ENCODE data around the gene LRRC51. TPM values are rescaled to one million over a fixed set of nuclear protein-coding genes. Genes with fewer than 3 reads are reported as not detected.
"Not testable (repeated sequence)": the region's sequence is repeated elsewhere in the genome, so short reads cannot be mapped to it uniquely, and the experiment has no call there.

LRRC51 gene
- total RNA-seq, 1 donor from 2014 or later, result 7.6 TPM

DNA sequence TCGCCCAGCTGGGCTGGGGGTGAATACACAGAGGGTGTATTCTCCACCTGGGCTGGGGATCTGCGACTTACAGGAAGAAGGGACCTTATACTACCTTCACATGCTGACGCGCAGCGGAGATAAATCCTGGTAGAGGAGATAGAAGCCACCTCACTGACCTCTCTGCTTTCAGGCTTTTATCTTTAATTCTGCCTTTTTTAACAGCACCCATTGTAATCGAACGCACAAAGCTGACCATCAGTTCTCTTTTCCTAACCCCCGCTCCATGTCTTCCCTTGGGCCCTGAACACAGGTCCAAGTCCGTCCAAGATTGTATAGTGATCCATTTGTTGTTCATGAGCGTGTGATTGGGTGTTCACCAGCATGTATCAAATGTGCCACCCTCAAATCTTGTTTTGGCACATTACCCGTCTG lies 23.1 kb downstream of the LRRC51 start:
- no peak for ATAC-seq
- no peak for DNase-seq (ENCODE audit: low spot score)

GRCh38 chr11:72105888-72106287 lies 25.2 kb downstream of the LRRC51 start, which contains the start of gene TOMT:
Gene TOMT (plus strand): TSS chr11:72105924. CDS start chr11:72105952, 28 bp downstream.
- ATAC-seq, result no peak
- DNase-seq (ENCODE audit: low spot score), result no peak

- no peak for ATAC-seq
Measured at GRCh38 chr11:72111300-72112142, 30.9 kb downstream of the LRRC51 start.

DNA sequence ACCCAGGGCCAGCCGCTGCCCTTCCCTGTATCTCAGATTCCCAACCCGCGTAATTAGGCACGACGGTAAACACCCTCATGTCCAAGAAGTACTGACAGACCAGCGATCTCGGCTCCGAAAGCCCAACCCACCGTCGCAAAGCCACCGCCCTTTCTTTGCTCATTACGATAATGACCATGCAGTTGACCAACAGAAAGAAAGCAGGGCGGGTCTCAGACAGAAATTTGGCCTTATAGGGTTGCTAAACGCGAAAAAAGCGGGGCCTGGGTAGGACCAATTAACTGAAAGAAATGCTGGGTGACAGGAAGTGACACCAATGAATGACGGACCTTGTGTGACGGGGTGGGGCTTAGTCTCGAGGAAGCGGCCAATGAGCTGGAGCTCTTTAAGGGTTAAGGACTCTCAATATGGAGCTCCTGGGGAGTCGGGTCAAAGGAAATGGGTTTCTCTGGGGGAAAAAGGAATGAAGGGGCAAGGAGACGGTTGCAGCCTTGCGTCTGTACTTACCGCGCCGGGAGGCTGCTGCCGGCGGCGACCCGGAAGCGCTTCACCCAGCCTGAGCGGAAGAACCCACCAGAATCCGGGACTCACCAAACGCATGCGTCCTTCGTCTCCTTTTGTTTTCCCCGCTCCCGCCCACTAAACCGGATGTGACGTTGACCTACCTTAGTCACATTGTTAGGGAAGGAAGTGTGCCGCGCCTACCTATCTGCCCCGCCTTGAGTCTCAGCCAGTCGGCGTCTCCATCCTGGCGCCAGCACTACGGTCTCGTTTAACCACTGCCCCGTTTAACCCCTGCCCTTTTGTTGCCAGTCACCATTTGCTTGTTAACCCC lies 31.7 kb downstream of the LRRC51 start, which contains the start of gene ANAPC15:
TSS of gene ANAPC15 (minus strand) at position 553 of the 835 bp plus-strand sequence. CDS start 1,419 bp downstream, outside the sequence.
- DNase-seq (ENCODE audit: low spot score), result peak; percentile 99
- ATAC-seq, result peak; percentile 91

More at GRCh38 chr11:72111300-72112142, 30.9 kb downstream of the LRRC51 start:
- no peak for DNase-seq (ENCODE audit: low spot score)

- DNase-seq (ENCODE audit: low spot score) (no peak), ATAC-seq (no peak)
Measured at GRCh38 chr11:72112978-72113808, 32.5 kb downstream of the LRRC51 start.

DNA sequence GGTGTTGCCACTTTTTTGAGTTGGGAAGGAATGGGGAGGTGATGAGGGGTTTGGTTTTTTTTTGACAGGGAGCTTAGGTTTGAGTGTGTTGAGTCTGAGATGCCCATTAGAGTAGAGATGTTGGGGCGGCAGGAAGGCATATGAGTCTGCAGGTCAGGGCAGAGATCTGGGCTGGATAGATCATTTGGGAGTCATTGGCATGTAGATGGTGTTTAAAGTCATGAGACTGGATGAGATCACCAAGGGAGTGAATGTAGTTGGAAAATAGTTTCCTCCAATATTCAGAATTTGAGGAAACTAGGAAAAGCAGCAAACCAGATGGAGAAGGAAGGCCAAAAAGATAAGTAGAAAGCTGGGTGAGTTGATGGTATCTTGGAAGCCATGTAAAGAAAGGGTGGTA lies 33.9 kb downstream of the LRRC51 start:
- DNase-seq (ENCODE audit: low spot score), result no peak
- ATAC-seq, result no peak

- ATAC-seq, result no peak
- DNase-seq (ENCODE audit: low spot score), result no peak
Measured at GRCh38 chr11:72116019-72116755, 35.5 kb downstream of the LRRC51 start.

DNA sequence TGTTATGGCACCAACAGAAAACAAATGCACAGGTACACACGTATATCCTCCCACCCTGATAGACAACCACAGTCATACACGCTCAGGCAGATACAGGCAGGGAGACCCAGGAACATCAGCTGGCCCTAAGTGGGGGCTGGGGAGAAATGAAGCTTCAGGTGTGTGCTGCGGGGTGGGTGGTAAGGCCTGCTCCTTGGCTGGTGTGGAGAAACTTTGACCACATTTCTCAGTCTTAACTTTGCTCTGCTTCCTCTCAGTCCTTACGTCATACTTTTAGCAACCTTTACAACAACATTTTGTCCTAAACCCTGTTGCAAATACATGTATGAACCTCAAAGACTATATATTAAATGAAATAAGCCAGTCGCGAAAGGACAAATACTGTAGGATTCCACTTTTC lies 38.5 kb downstream of the LRRC51 start:
- ATAC-seq (no peak), DNase-seq (ENCODE audit: low spot score) (no peak)

DNA sequence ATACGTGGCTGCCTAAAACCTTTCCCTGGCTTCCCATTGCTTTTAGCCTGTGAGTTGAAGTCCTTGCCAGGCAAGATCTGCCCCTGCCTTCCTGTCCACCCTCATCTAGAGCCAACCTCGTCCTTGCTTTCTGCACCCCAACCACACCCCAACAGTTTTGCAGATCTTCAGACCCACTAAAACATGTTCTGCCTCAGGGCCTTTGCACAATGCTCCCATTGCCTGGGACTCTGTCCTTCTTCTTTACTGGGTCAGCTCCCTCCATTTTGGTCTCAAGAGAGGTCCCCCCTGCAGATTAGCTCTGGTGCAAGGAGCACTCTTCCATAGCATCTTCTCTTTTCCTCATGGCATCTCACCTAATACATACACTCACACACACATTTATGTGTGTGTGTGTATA lies 40.3 kb downstream of the LRRC51 start:
- ATAC-seq (no peak), DNase-seq (ENCODE audit: low spot score) (no peak)

GRCh38 chr11:72122607-72123006 lies 42.0 kb downstream of the LRRC51 start:
- DNase-seq (ENCODE audit: low spot score), result no peak
- no peak for ATAC-seq

- DNase-seq (ENCODE audit: low spot score) (no peak), ATAC-seq (no peak)
Measured at GRCh38 chr11:72123117-72123653, 42.5 kb downstream of the LRRC51 start.

DNA sequence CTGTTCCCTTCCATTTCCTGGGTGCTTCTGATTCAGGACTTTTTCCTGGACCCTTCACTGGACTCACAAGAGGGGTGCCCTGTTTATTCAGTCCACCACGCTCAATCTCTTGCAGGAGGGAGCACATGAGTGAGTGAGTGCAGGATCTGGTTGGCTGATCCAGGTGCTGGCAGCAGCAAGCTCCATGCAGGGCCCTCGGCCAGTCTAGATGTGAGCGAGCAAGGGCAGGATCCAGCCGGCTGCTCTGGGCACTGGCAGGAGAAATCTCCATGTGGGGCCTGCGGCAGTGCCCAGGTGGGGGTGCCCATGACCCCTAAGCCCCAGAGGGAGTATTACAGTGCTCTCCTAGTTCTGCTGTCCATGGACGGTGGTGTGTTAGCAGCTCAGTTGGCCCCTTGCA lies 43.4 kb downstream of the LRRC51 start:
- DNase-seq (ENCODE audit: low spot score) (no peak), ATAC-seq (no peak)

DNA sequence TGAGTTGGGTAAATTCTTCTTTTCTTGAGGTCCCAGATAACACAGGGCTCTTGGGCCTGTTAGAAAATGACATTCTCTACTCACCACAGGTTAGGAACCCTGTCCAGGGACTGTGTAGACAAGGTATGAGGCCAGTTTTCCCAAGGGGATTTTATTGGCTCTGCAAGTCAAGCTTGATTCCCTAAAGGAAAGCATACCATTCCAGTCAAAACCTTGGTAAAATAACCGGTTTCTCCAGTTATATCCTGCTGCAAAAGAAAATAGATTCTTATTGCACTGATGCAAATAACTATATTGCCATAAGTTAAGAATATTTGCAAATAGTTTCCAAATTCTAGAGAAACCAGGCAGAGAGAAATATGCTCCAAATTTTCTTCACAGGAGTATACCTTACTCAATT lies 45.3 kb downstream of the LRRC51 start:
- no peak for ATAC-seq
- DNase-seq (ENCODE audit: low spot score), result no peak

GRCh38 chr11:72127923-72128322 lies 47.3 kb downstream of the LRRC51 start:
- ATAC-seq (no peak), DNase-seq (ENCODE audit: low spot score) (no peak)

DNA sequence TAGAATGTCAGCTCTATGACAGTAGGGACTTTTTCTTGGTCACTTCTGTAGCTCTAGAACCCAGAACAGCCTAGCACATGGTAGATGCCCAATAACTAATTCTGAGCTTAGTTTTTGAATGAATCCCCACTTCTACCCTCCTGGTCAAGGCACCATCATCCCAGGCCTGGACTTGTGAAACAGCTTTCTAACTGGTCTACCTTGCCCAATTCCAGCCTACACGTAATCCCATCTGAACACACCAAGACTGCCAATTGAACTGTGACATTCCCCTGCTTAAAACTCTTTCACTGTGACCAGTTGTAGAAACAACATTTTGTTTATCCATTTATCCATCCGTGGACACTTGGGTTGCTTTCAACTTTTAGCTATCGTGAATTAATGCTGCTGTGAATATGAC lies 48.7 kb downstream of the LRRC51 start:
- ATAC-seq (no peak), DNase-seq (ENCODE audit: low spot score) (no peak)

DNA sequence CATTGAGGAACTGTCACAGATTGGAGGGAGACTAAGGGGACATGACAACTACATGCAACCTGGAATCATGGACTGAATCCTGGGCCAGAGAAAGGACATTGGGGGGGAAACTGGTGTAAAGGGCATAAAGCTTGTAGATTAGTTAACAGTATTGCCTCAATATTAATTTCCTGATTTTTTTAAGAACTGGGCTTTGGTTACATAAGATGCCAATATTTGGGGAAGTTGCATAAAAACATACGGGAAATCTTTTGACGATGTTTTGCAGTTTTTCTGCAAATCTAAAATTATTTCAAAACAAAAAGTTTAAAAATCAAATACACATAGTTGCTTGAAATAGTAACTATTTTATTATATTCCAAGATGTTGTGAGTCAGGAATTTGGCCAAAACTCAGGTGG lies 52.0 kb downstream of the LRRC51 start:
- no peak for ATAC-seq
- DNase-seq (ENCODE audit: low spot score), result no peak

DNA sequence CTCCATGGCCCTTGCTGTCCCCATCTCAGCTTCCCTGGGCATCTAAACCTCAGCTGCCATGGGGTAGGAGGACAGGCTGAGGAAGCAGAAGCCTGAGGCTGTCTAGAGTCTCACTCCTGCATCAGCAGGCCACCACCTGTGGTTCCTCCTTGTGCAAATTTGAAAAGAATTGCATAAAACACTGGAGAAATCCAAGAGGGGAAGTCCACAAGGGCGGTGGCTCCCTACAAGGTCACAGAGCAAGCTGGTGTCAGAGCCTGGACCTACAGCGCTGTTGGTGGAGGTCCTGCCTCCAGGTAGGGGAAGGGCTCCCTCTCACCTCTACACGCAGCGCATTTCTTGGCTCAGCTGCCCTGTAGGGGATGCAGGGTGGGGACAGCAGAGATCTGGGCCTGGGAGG lies 54.8 kb downstream of the LRRC51 start, which contains the start of gene FOLR3:
TSS of gene FOLR3 (plus strand) at position 253 of the 400 bp plus-strand sequence. CDS start 228 bp downstream, outside the sequence.
- ATAC-seq; DNase-seq (ENCODE audit: low spot score): not testable (repeated sequence)

DNA sequence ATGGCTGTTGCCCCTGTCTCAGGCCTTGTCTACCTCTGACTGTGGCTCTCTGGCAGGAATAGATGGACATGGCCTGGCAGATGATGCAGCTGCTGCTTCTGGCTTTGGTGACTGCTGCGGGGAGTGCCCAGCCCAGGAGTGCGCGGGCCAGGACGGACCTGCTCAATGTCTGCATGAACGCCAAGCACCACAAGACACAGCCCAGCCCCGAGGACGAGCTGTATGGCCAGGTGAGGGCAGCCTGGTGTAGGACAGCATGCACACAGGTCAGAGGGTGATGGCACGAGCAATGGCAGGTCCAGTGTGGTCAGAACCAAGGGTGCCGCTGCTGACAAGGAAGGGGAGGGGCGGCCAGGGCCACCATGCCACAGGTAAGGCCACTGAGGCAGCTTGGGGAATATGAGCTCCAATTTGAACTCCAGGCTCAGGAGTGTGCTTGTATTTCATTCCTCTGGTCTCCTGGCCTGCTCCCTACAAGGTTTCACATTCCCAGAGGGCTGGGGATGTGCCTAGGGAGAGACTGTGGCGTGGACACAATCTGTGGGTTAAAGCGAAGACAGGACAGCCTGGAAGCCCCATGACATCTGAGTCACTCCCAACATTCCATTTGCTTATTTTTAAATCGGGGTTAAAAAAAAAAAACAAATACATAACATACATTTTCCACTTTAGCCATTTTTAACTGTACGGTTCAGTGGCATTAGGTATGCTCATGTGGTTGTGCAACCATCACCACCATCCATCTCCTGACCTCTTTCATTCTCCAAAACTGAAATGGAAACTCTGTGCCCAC lies 55.4 kb downstream of the LRRC51 start:
- ATAC-seq, result no peak
- no peak for DNase-seq (ENCODE audit: low spot score)

Measured in left lobe of liver (tissue), 2 donors.